ENCODE results near the gene CD55.

The CD55 gene

GRCh38 chr1:207335695-207336363 lies 14.4 kb downstream of the CD55 start:
- Histone ChIP-seq H3K56ac (ENCODE audit: low read length) (no peak overlapping the region), H3K4me2 (ENCODE audit: low read length) (no peak overlapping the region), H2AK5ac (ENCODE audit: low read length) (no peak overlapping the region), H3K4me3 (ENCODE audit: low read length) (no peak overlapping the region), H3K27ac (ENCODE audit: low read depth, low read length) (no peak overlapping the region), H3K36me3 (ENCODE audit: control insufficient read depth, insufficient read depth, low read length) (peaks cover 6% of the 10 kb centered on the region), H3K4ac (ENCODE audit: low read depth, low read length) (no peak overlapping the region), H2BK15ac (replicated peaks; ENCODE audit: low read depth) (no peak overlapping the region), H3K18ac (ENCODE audit: low read length) (no peak overlapping the region), H4K8ac (ENCODE audit: low read depth, low read length) (no peak overlapping the region), H4K5ac (ENCODE audit: low read length) (no peak overlapping the region), H3K27me3 (ENCODE audit: insufficient read depth, low read length, poor library complexity) (no peaks in the 10 kb centered on the region), H3K79me1 (ENCODE audit: low read length) (no peaks in the 10 kb centered on the region), H3K23ac (ENCODE audit: low read length) (no peak overlapping the region), H3K4me1 (ENCODE audit: control insufficient read depth, low read depth, low read length) (no peaks in the 10 kb centered on the region), H3K79me2 (ENCODE audit: control insufficient read depth, insufficient read depth, low read length) (no peaks in the 10 kb centered on the region), H3K9ac (ENCODE audit: low read length) (no peak overlapping the region), H2BK120ac (ENCODE audit: low read depth, low read length) (no peak overlapping the region), H2BK5ac (ENCODE audit: low read length) (no peak overlapping the region)
- DNase-seq: peak; percentile 42
- WGBS (ENCODE audit: extremely low coverage, insufficient coverage, low lambda C conversion rate): no CpG with 5 or more reads among the region's 6 CpGs

GRCh38 chr1:207336559-207337467 lies 15.3 kb downstream of the CD55 start:
- Histone ChIP-seq H3K79me1 (ENCODE audit: low read length) (no peaks in the 10 kb centered on the region), H3K4me3 (ENCODE audit: low read length) (no peak overlapping the region), H2BK5ac (ENCODE audit: low read length) (no peak overlapping the region), H4K5ac (ENCODE audit: low read length) (no peak overlapping the region), H3K36me3 (ENCODE audit: control insufficient read depth, insufficient read depth, low read length) (peaks cover 6% of the 10 kb centered on the region), H3K56ac (ENCODE audit: low read length) (no peak overlapping the region), H3K4me1 (ENCODE audit: control insufficient read depth, low read depth, low read length) (no peaks in the 10 kb centered on the region), H3K27ac (ENCODE audit: low read depth, low read length) (no peak overlapping the region), H4K8ac (ENCODE audit: low read depth, low read length) (no peak overlapping the region), H3K9ac (ENCODE audit: low read length) (no peak overlapping the region), H2BK15ac (replicated peaks; ENCODE audit: low read depth) (no peak overlapping the region), H3K79me2 (ENCODE audit: control insufficient read depth, insufficient read depth, low read length) (no peaks in the 10 kb centered on the region), H3K23ac (ENCODE audit: low read length) (no peak overlapping the region), H2BK120ac (ENCODE audit: low read depth, low read length) (no peak overlapping the region), H3K4me2 (ENCODE audit: low read length) (no peak overlapping the region), H3K27me3 (ENCODE audit: insufficient read depth, low read length, poor library complexity) (no peaks in the 10 kb centered on the region), H3K4ac (ENCODE audit: low read depth, low read length) (no peak overlapping the region), H3K18ac (ENCODE audit: low read length) (no peak overlapping the region), H2AK5ac (ENCODE audit: low read length) (no peak overlapping the region)
- DNase-seq: no peak
- no CpG with 5 or more reads among the region's 3 CpGs for WGBS (ENCODE audit: extremely low coverage, insufficient coverage, low lambda C conversion rate)

- Histone ChIP-seq H3K4ac (ENCODE audit: low read depth, low read length) (no peak overlapping the region), H3K4me1 (ENCODE audit: control insufficient read depth, low read depth, low read length) (no peaks in the 10 kb centered on the region), H3K4me2 (ENCODE audit: low read length) (no peak overlapping the region), H4K8ac (ENCODE audit: low read depth, low read length) (no peak overlapping the region), H3K23ac (ENCODE audit: low read length) (no peak overlapping the region), H4K5ac (ENCODE audit: low read length) (no peak overlapping the region), H3K4me3 (ENCODE audit: low read length) (no peak overlapping the region), H3K9ac (ENCODE audit: low read length) (no peak overlapping the region), H3K79me1 (ENCODE audit: low read length) (peaks cover 3% of the 10 kb centered on the region), H3K79me2 (ENCODE audit: control insufficient read depth, insufficient read depth, low read length) (no peaks in the 10 kb centered on the region), H3K18ac (ENCODE audit: low read length) (no peak overlapping the region), H2AK5ac (ENCODE audit: low read length) (no peak overlapping the region), H3K27ac (ENCODE audit: low read depth, low read length) (no peak overlapping the region), H3K56ac (ENCODE audit: low read length) (no peak overlapping the region), H3K36me3 (ENCODE audit: control insufficient read depth, insufficient read depth, low read length) (no peaks in the 10 kb centered on the region), H2BK5ac (ENCODE audit: low read length) (no peak overlapping the region), H2BK15ac (replicated peaks; ENCODE audit: low read depth) (no peak overlapping the region), H2BK120ac (ENCODE audit: low read depth, low read length) (no peak overlapping the region), H3K27me3 (ENCODE audit: insufficient read depth, low read length, poor library complexity) (no peaks in the 10 kb centered on the region)
- DNase-seq: no peak
- WGBS (ENCODE audit: extremely low coverage, insufficient coverage, low lambda C conversion rate): no CpG with 5 or more reads among the region's 1 CpG
Observed at GRCh38 chr1:207342332-207342731, 20.9 kb downstream of the CD55 start.

GRCh38 chr1:207343675-207344074 lies 22.2 kb downstream of the CD55 start:
- no peak for DNase-seq
- H2BK15ac ChIP-seq (replicated peaks; ENCODE audit: low read depth): no peak overlapping the region
- H3K9ac ChIP-seq (ENCODE audit: low read length): no peak overlapping the region
- H3K27me3 ChIP-seq (ENCODE audit: insufficient read depth, low read length, poor library complexity): no peaks in the 10 kb centered on the region
- H2BK5ac ChIP-seq (ENCODE audit: low read length): no peak overlapping the region
- H3K4me1 ChIP-seq (ENCODE audit: control insufficient read depth, low read depth, low read length): no peaks in the 10 kb centered on the region
- H2BK120ac ChIP-seq (ENCODE audit: low read depth, low read length): no peak overlapping the region
- no peak overlapping the region for H3K18ac ChIP-seq (ENCODE audit: low read length)
- H3K4ac ChIP-seq (ENCODE audit: low read depth, low read length): no peak overlapping the region
- no peak overlapping the region for H3K4me3 ChIP-seq (ENCODE audit: low read length)
- H3K23ac ChIP-seq (ENCODE audit: low read length): no peak overlapping the region
- no peak overlapping the region for H3K27ac ChIP-seq (ENCODE audit: low read depth, low read length)
- H3K56ac ChIP-seq (ENCODE audit: low read length): no peak overlapping the region
- H3K4me2 ChIP-seq (ENCODE audit: low read length): no peak overlapping the region
- H4K8ac ChIP-seq (ENCODE audit: low read depth, low read length): no peak overlapping the region
- H3K79me2 ChIP-seq (ENCODE audit: control insufficient read depth, insufficient read depth, low read length): no peaks in the 10 kb centered on the region
- no peak overlapping the region for H4K5ac ChIP-seq (ENCODE audit: low read length)
- no peak overlapping the region for H2AK5ac ChIP-seq (ENCODE audit: low read length)
- H3K36me3 ChIP-seq (ENCODE audit: control insufficient read depth, insufficient read depth, low read length): no peaks in the 10 kb centered on the region
- peaks cover 3% of the 10 kb centered on the region for H3K79me1 ChIP-seq (ENCODE audit: low read length)

- Histone ChIP-seq H2AK5ac (ENCODE audit: low read length) (no peak overlapping the region), H3K36me3 (ENCODE audit: control insufficient read depth, insufficient read depth, low read length) (no peaks in the 10 kb centered on the region), H3K4me1 (ENCODE audit: control insufficient read depth, low read depth, low read length) (no peaks in the 10 kb centered on the region), H3K27ac (ENCODE audit: low read depth, low read length) (no peak overlapping the region), H3K27me3 (ENCODE audit: insufficient read depth, low read length, poor library complexity) (no peaks in the 10 kb centered on the region), H3K4me2 (ENCODE audit: low read length) (no peak overlapping the region), H4K8ac (ENCODE audit: low read depth, low read length) (no peak overlapping the region), H3K23ac (ENCODE audit: low read length) (no peak overlapping the region), H2BK120ac (ENCODE audit: low read depth, low read length) (no peak overlapping the region), H3K79me2 (ENCODE audit: control insufficient read depth, insufficient read depth, low read length) (no peaks in the 10 kb centered on the region), H2BK15ac (replicated peaks; ENCODE audit: low read depth) (no peak overlapping the region), H3K18ac (ENCODE audit: low read length) (no peak overlapping the region), H3K9ac (ENCODE audit: low read length) (no peak overlapping the region), H4K5ac (ENCODE audit: low read length) (no peak overlapping the region), H3K4ac (ENCODE audit: low read depth, low read length) (no peak overlapping the region), H2BK5ac (ENCODE audit: low read length) (no peak overlapping the region), H3K79me1 (ENCODE audit: low read length) (peaks cover 3% of the 10 kb centered on the region), H3K4me3 (ENCODE audit: low read length) (no peak overlapping the region), H3K56ac (ENCODE audit: low read length) (no peak overlapping the region)
- no CpG with 5 or more reads among the region's 2 CpGs for WGBS (ENCODE audit: extremely low coverage, insufficient coverage, low lambda C conversion rate)
- no peak for DNase-seq
Observed at GRCh38 chr1:207344221-207344620, 22.7 kb downstream of the CD55 start.
